ENCODE results near the gene MKRN2OS.

GRCh38 chr3:12585181-12585580 is 39.9 kb upstream of the MKRN2OS start:
- no peak for TF ChIP-seq CTCF (conservative IDR thresholded peaks at IDR 0.05 in 1 of 2, IDR thresholded peaks at IDR 0.05 in 1 of 2; ENCODE audit: low read depth in 1 of 2, low read length in 2 of 2)
- no peak for TF ChIP-seq EZH2 (IDR thresholded peaks at IDR 0.05; ENCODE audit: low read length, missing control alignments)
